Left kidney (tissue), 2 donors: ENCODE results near the gene HOXC10. TPM values are rescaled to one million over a fixed set of nuclear protein-coding genes. Genes with fewer than 3 reads are reported as not detected.

Source experiments
- DNase-seq: peaks from one replicate; pipeline ENCODE4 v3.0.0-alpha.2; 2013
- polyA plus RNA-seq: library from polyadenylated mRNA; unstranded; fragments of 120-200 nt; gene quantifications from one replicate; pipeline ENCODE4 v1.2.1, GENCODE V29; 2013; ENCODE audit not compliant: insufficient read length

Gene HOXC10
- polyA plus RNA-seq, 1 donor = 62.2 TPM

DNA sequence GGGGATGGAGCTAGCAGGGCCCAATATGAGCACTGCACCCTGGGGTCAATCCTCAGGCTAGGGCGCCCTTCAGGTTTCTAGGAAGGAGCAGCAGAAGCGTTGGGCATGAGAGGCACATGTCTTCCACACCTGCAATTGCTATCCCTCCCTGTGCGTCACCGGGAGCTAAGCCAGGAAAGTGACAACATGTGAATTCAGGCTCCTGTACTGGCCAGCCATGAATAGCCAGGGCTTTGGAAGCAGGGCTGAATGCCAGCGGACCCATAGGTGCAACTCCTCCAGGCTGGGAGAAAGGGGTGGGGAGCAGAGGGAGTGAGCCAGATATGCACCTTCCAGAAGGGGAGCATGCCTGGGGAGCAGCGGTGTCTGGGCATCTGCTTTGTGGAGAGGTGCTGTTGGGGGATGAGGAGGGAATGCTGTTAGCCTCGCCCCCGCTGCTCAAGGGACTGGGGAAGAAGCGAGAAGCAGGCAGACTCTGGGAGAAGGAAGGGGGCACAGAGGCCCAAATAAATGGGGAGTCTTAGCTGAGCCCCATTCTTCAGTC lies 54.0 kb downstream of the HOXC10 start:
- DNase-seq = no peak

- DNase-seq = no peak
Observed at GRCh38 chr12:54039417-54040147, 54.6 kb downstream of the HOXC10 start.

Other genes starting within 250 kb of the HOXC10 start
- gene CISTR, start 233.2 kb upstream of the HOXC10 start, polyA plus RNA-seq = not detected
- 0.05 TPM for gene HOXC13, start 46.3 kb upstream of the HOXC10 start, polyA plus RNA-seq
- gene HOXC12, start 30.2 kb upstream of the HOXC10 start, polyA plus RNA-seq = not detected
- gene HOXC11, start 12.0 kb upstream of the HOXC10 start, polyA plus RNA-seq = 2.1 TPM
- 2.2 TPM for gene HOTAIR, start 10.2 kb upstream of the HOXC10 start, polyA plus RNA-seq
- 25.2 TPM for gene HOXC9, start 15.0 kb downstream of the HOXC10 start, polyA plus RNA-seq
- gene HOXC8, start 23.8 kb downstream of the HOXC10 start, polyA plus RNA-seq = 11.0 TPM
- gene HOXC6, start 43.3 kb downstream of the HOXC10 start, polyA plus RNA-seq = 34.1 TPM
- 2.7 TPM for gene HOXC5, start 47.9 kb downstream of the HOXC10 start, polyA plus RNA-seq
- 55.5 TPM for gene HOXC4, start 68.7 kb downstream of the HOXC10 start, polyA plus RNA-seq
- gene SMUG1, start 203.8 kb downstream of the HOXC10 start, polyA plus RNA-seq = 35.4 TPM